ENCODE data around the gene DPP6.
A peak's percentile ranks its signal among the peaks of the same experiment; 100 is the strongest.

Gene DPP6

DNA sequence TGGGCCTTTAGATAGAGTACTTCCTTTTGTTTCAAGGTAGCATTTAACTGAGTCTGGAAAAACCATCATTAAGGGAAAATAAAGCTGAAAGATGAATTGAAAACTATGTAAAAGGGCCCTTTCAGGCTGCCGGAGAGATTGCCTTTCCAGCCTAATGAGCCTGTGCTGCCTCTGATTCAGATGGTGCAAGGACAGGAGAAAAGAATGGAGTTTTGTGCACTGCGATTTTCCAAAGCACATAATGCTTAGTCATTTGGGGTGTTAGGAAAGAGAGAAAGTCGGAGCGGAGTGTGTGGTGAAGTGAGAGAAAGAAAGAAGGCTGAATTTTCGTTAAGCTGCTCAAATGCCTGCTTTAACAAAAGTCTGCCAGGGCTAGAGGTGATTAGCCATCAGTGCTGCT is 691.0 kb downstream of the DPP6 start:
- Histone ChIP-seq H3K9ac (no peak overlapping the region), H3K27ac (no peak overlapping the region), H3K4me3 (ENCODE audit: low read depth, low read length) (no peak overlapping the region), H3K4me2 (ENCODE audit: low read length) (no peak overlapping the region), H3K9me3 (ENCODE audit: control insufficient read depth, low read length) (no peaks in the 10 kb centered on the region), H3K27me3 (ENCODE audit: control insufficient read depth, insufficient read depth, low read length) (no peaks in the 10 kb centered on the region), H3K79me2 (no peaks in the 10 kb centered on the region), H3K36me3 (ENCODE audit: control insufficient read depth, insufficient read depth, low read length) (no peaks in the 10 kb centered on the region), H2AFZ (no peak overlapping the region), H3K4me1 (no peaks in the 10 kb centered on the region)
- TF ChIP-seq, protein P1, sequence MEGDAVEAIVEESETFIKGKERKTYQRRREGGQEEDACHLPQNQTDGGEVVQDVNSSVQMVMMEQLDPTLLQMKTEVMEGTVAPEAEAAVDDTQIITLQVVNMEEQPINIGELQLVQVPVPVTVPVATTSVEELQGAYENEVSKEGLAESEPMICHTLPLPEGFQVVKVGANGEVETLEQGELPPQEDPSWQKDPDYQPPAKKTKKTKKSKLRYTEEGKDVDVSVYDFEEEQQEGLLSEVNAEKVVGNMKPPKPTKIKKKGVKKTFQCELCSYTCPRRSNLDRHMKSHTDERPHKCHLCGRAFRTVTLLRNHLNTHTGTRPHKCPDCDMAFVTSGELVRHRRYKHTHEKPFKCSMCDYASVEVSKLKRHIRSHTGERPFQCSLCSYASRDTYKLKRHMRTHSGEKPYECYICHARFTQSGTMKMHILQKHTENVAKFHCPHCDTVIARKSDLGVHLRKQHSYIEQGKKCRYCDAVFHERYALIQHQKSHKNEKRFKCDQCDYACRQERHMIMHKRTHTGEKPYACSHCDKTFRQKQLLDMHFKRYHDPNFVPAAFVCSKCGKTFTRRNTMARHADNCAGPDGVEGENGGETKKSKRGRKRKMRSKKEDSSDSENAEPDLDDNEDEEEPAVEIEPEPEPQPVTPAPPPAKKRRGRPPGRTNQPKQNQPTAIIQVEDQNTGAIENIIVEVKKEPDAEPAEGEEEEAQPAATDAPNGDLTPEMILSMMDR (IDR thresholded peaks at IDR 0.05), result no peak

DNA sequence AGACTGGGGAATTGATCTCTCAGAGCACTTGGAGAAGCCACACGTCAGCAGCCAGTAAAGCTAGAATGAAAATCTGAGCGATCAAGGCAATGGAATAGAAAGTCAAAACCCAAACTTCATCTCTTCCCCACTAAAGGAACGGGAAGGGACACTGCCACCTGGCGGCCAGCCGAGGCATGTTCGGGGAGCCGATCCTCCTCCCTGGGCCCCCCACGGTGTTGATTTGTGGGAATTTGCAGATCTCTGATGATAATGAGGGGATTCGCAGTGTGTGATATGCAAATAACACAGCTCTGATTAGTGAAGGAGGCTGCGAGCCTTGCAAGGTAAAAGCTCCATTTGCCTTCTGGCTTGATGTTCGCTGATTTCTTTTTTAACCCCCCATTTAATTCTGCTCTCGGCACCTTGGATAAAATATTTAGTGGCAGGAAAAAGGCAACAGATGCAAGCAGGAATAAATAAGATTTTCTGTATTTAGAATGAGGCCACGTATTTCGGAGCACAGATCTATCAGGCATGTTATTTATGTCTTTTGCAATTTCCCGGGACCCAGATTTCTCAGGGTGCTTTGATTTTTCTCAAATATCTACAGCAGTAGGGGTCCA is 692.2 kb downstream of the DPP6 start:
- H3K27ac ChIP-seq, result no peak overlapping the region
- H3K9ac ChIP-seq, result no peak overlapping the region
- no peaks in the 10 kb centered on the region for H3K4me1 ChIP-seq
- H3K36me3 ChIP-seq (ENCODE audit: control insufficient read depth, insufficient read depth, low read length), result no peaks in the 10 kb centered on the region
- no peaks in the 10 kb centered on the region for H3K79me2 ChIP-seq
- no peak overlapping the region for H3K4me3 ChIP-seq (ENCODE audit: low read depth, low read length)
- H3K9me3 ChIP-seq (ENCODE audit: control insufficient read depth, low read length), result no peaks in the 10 kb centered on the region
- TF ChIP-seq, protein P1 (IDR thresholded peaks at IDR 0.05), result peak; percentile 82
- H3K4me2 ChIP-seq (ENCODE audit: low read length), result no peak overlapping the region
- H3K27me3 ChIP-seq (ENCODE audit: control insufficient read depth, insufficient read depth, low read length), result no peaks in the 10 kb centered on the region
- peak overlapping the region; percentile 31 for H2AFZ ChIP-seq

DNA sequence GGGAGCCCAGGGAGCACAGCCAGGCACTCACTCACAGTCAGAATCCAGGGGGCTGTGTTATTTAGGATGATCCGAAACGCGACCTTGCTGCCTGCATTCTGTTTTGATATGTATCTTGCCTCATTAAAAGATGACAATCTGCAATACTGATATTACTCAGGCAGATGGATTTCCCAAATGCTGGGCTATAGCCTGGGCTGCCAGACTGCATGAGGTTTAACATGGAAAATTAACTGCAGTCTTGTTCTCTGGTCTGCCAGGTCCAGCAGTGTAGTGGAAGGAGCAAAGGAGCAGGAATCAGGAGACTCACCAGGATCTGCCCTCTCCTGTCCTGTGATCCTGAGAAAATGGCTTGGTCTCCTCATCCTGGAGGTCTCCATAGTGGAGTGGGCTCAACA is 692.7 kb downstream of the DPP6 start:
- Histone ChIP-seq H3K79me2 (no peaks in the 10 kb centered on the region), H2AFZ (no peak overlapping the region), H3K9me3 (ENCODE audit: control insufficient read depth, low read length) (no peaks in the 10 kb centered on the region), H3K9ac (no peak overlapping the region), H3K4me1 (no peaks in the 10 kb centered on the region), H3K36me3 (ENCODE audit: control insufficient read depth, insufficient read depth, low read length) (no peaks in the 10 kb centered on the region), H3K27ac (no peak overlapping the region), H3K4me2 (ENCODE audit: low read length) (no peak overlapping the region), H3K27me3 (ENCODE audit: control insufficient read depth, insufficient read depth, low read length) (no peaks in the 10 kb centered on the region), H3K4me3 (ENCODE audit: low read depth, low read length) (no peak overlapping the region)
- TF ChIP-seq, protein P1 (IDR thresholded peaks at IDR 0.05), result no peak

DNA sequence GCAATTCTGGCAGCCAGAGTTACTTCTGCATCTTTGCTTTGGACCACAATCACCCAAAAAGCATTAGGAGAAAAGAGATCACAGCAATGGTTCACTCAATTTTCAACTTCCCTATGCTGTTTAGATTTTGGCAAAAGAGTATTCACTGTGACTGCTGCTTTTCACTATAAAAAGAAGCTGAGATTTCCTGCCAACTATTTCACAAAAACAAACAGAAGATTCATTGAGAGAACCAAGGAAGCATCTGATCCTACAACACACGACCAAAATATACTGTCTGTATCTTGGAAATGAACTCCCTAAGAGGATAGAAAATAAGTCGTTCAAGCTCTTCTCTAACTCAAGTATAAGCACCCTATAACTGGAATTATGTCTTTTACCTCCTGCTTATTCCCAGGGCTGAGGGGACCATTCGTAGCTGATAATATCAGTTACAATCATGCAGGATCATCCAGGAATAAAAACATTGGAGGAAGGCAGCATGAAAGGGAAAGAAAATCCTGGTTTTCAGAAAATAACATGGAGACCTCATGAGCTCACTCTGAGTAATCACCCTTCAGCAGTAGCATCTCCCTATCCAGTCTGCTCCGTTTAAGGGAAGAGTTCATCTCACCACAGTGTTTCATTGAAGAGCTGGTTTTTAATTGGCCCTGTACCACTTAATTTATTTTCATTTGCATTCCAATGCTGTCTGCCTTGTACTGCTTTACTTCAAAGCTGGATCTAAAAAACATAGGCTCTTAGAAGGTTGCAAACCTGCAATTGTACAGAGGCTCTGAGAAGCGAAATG is 694.6 kb downstream of the DPP6 start:
- no peaks in the 10 kb centered on the region for H3K79me2 ChIP-seq
- H3K36me3 ChIP-seq (ENCODE audit: control insufficient read depth, insufficient read depth, low read length), result no peaks in the 10 kb centered on the region
- H3K4me1 ChIP-seq, result no peaks in the 10 kb centered on the region
- no peak overlapping the region for H3K27ac ChIP-seq
- TF ChIP-seq, protein P1 (IDR thresholded peaks at IDR 0.05), result no peak
- H3K27me3 ChIP-seq (ENCODE audit: control insufficient read depth, insufficient read depth, low read length), result no peaks in the 10 kb centered on the region
- no peak overlapping the region for H3K4me3 ChIP-seq (ENCODE audit: low read depth, low read length)
- no peak overlapping the region for H3K4me2 ChIP-seq (ENCODE audit: low read length)
- H3K9me3 ChIP-seq (ENCODE audit: control insufficient read depth, low read length), result no peaks in the 10 kb centered on the region
- no peak overlapping the region for H2AFZ ChIP-seq
- no peak overlapping the region for H3K9ac ChIP-seq
